Ishikawa (cell line): Measurements from ENCODE around the gene ZNF664.

Experiments
- CEBPB ChIP-seq: IDR thresholded peaks from 2 replicates; pipeline ENCODE4 v1.6.1; 2012
- CREB1 ChIP-seq: IDR thresholded peaks from 2 replicates; pipeline ENCODE4 v1.6.1; 2012; ENCODE audit warnings: low read depth
- EGR1 ChIP-seq: IDR thresholded peaks from 2 replicates; pipeline ENCODE4 v1.6.1; 2012
- EP300 ChIP-seq: IDR thresholded peaks from 2 replicates; pipeline ENCODE4 v1.6.1; 2012; ENCODE audit warnings: borderline replicate concordance
- FOXM1 ChIP-seq: IDR thresholded peaks from 2 replicates; pipeline ENCODE4 v1.6.1; 2012; ENCODE audit warnings: low read depth, borderline replicate concordance
- NFIC ChIP-seq: IDR thresholded peaks from 2 replicates; pipeline ENCODE4 v1.6.1; 2012
- RAD21 ChIP-seq: IDR thresholded peaks from 2 replicates; pipeline ENCODE4 v1.6.1; 2012; ENCODE audit warnings: low read depth
- TAF1 ChIP-seq: IDR thresholded peaks from 2 replicates; pipeline ENCODE4 v1.6.1; 2012; ENCODE audit warnings: low read depth, mild to moderate bottlenecking
- TCF12 ChIP-seq: IDR thresholded peaks from 2 replicates; pipeline ENCODE4 v1.6.1; 2012; ENCODE audit warnings: low read depth
- TEAD4 ChIP-seq: IDR thresholded peaks from 2 replicates; pipeline ENCODE4 v1.6.1; 2012
- YY1 ChIP-seq: IDR thresholded peaks from 2 replicates; pipeline ENCODE4 v1.6.1; 2012; ENCODE audit warnings: low read depth
- ZBTB7A ChIP-seq: IDR thresholded peaks from 2 replicates; pipeline ENCODE4 v1.6.1; 2012; ENCODE audit warnings: low read depth
- TF ChIP-seq, protein P1 (sequence below): IDR thresholded peaks from 2 replicates; pipeline ENCODE4 v1.6.1; 2012; ENCODE audit warnings: low read depth, mild to moderate bottlenecking
- TF ChIP-seq, protein P2 (sequence below): IDR thresholded peaks from 2 replicates; pipeline ENCODE4 v1.6.1; 2012
- TF ChIP-seq, protein P3 (sequence below): IDR thresholded peaks from 2 replicates; pipeline ENCODE4 v1.6.1; 2012

The ZNF664 gene

DNA sequence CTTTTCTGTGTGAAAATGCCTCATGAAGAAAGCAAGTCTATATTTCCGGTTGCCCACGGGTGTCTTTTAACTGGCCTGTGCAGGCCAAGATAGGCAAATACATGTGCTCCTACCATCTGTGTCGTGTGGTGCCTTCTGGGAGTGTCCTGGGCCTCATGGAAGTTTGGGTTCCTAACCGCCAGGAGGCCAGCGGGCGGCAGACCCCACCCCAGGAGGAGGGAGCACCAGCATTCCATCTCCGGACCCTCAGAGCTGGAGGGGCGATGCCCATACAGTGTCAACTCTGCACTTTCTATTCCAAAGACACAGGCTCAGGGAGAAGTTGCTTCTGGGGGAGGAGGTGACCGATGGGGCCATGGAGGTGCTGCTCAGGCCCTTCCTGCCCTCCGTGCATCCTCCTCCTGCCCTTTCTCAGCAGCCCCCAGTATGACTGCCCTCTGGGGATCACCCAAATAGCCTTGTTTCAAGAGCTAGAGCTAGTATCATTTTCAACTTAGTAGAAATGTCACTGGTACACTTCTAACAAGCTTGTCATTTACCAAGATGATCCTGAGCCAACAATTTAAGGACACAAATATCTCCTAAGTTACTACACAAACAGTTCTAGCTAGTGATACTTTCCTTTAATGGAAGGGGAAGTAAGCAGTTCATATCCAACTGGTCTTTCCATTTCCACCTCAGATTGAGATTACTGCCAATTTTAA lies 18.2 kb upstream of the ZNF664 start:
- TF ChIP-seq RAD21 (no peak), YY1 (no peak), EGR1 (no peak), CREB1 (no peak), TEAD4 (no peak)
- TF ChIP-seq, protein P1, sequence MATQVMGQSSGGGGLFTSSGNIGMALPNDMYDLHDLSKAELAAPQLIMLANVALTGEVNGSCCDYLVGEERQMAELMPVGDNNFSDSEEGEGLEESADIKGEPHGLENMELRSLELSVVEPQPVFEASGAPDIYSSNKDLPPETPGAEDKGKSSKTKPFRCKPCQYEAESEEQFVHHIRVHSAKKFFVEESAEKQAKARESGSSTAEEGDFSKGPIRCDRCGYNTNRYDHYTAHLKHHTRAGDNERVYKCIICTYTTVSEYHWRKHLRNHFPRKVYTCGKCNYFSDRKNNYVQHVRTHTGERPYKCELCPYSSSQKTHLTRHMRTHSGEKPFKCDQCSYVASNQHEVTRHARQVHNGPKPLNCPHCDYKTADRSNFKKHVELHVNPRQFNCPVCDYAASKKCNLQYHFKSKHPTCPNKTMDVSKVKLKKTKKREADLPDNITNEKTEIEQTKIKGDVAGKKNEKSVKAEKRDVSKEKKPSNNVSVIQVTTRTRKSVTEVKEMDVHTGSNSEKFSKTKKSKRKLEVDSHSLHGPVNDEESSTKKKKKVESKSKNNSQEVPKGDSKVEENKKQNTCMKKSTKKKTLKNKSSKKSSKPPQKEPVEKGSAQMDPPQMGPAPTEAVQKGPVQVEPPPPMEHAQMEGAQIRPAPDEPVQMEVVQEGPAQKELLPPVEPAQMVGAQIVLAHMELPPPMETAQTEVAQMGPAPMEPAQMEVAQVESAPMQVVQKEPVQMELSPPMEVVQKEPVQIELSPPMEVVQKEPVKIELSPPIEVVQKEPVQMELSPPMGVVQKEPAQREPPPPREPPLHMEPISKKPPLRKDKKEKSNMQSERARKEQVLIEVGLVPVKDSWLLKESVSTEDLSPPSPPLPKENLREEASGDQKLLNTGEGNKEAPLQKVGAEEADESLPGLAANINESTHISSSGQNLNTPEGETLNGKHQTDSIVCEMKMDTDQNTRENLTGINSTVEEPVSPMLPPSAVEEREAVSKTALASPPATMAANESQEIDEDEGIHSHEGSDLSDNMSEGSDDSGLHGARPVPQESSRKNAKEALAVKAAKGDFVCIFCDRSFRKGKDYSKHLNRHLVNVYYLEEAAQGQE, result no peak
- TF ChIP-seq, protein P2, sequence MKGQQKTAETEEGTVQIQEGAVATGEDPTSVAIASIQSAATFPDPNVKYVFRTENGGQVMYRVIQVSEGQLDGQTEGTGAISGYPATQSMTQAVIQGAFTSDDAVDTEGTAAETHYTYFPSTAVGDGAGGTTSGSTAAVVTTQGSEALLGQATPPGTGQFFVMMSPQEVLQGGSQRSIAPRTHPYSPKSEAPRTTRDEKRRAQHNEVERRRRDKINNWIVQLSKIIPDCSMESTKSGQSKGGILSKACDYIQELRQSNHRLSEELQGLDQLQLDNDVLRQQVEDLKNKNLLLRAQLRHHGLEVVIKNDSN, result no peak

DNA sequence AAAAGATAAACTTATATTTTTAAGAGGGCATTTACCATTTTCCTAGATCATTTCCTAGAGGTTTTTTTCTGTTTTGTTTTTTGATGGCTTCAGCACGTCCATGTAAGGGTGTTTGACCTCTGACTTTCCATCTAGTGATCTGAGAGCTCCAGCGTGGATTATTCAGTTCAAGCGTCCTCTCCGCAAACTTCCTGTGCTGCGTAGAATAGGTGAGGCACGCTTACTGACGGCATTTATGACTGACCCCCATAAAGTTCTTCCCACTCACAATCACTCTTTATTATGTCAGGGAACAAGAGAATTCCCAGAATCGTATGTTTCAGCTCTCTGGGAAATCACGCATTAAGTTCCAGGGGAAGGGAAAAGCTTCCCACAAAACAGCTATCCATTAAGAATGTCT lies 16.8 kb upstream of the ZNF664 start:
- TF ChIP-seq ZBTB7A, result no peak
- TF ChIP-seq, protein P3, sequence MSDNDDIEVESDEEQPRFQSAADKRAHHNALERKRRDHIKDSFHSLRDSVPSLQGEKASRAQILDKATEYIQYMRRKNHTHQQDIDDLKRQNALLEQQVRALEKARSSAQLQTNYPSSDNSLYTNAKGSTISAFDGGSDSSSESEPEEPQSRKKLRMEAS, result no peak
- no peak for TF ChIP-seq FOXM1
- no peak for TF ChIP-seq CEBPB
- TF ChIP-seq TEAD4, result no peak
- TF ChIP-seq EGR1, result no peak
- TF ChIP-seq RAD21, result no peak
- no peak for TF ChIP-seq EP300
- no peak for TF ChIP-seq TAF1
- TF ChIP-seq NFIC, result no peak
- no peak for TF ChIP-seq TCF12
- TF ChIP-seq YY1, result no peak
- TF ChIP-seq, protein P1, result no peak
- TF ChIP-seq, protein P2, result no peak
- no peak for TF ChIP-seq CREB1

DNA sequence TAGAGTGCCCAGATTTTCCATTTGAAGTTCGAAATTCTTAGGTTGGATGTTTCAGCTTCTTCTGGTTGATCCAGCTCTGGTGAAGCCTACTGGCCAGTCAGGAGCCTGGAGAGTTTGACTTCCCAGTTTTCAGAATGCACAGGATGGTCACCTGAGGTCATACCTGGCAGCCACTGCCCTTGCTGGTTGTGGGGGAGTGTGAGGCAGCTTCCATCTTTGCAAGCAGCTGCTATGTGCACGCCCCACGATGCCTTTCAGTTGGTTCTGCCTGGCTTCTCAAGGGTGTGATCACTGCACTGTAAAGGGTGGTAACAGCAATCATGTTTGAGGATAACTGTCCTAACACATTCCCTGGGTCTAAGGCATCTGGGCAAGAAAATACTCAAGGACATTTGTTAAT lies 15.8 kb upstream of the ZNF664 start:
- TF ChIP-seq RAD21 (no peak), CEBPB (no peak), NFIC (no peak), TAF1 (no peak), EGR1 (no peak), ZBTB7A (no peak), TEAD4 (no peak), EP300 (no peak), TCF12 (no peak), CREB1 (no peak), FOXM1 (no peak), YY1 (no peak)
- TF ChIP-seq, protein P1, result no peak
- TF ChIP-seq, protein P3, result no peak
- TF ChIP-seq, protein P2, result no peak

DNA sequence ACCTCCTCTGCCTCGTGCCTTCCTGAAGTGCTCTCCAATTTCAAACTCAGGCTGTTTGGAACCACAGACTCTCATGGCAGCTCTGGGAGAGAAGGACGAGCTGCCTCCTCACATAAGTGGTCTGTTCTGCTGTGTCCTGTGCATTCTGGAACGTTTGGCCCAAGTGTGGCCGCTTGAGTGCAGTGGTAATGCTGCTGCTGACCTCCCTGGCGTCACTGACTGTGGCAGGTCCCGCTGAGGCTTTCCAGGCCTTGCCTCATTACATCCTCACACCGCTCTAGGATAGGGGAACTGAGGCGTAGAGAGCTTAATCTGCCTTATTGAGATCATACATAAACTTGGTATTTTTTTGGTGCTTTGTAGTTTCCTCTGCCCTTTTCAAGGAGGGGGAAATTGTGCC lies 14.6 kb upstream of the ZNF664 start:
- no peak for TF ChIP-seq TEAD4
- TF ChIP-seq, protein P2, result no peak
- no peak for TF ChIP-seq CREB1
- no peak for TF ChIP-seq YY1
- TF ChIP-seq, protein P1, result no peak
- TF ChIP-seq TCF12, result no peak
- no peak for TF ChIP-seq TAF1
